Rectal smooth muscle tissue (tissue), 1 donor: Measurements from ENCODE around the gene COLEC11.
"Not testable (repeated sequence)": the region's sequence is repeated elsewhere in the genome, so short reads cannot be mapped to it uniquely, and the experiment has no call there.

Source experiments
- H3K27ac ChIP-seq: one replicate; pipeline ENCODE4 v1.7.0; 2013; ENCODE audit warnings: low read depth, low read length, inconsistent platforms
- H3K27me3 ChIP-seq: one replicate; pipeline ENCODE4 v1.7.0; 2013; ENCODE audit warnings: low read length; ENCODE audit not compliant: control insufficient read depth, insufficient read depth
- H3K36me3 ChIP-seq: one replicate; pipeline ENCODE4 v1.7.0; 2013; ENCODE audit warnings: low read length; ENCODE audit not compliant: control insufficient read depth, insufficient read depth
- H3K4me1 ChIP-seq: one replicate; pipeline ENCODE4 v1.7.0; 2013; ENCODE audit warnings: low read length; ENCODE audit not compliant: control insufficient read depth, insufficient read depth
- H3K4me3 ChIP-seq: one replicate; pipeline ENCODE4 v1.7.0; 2013; ENCODE audit warnings: low read length
- H3K9ac ChIP-seq: one replicate; pipeline ENCODE4 v1.7.0; 2013; ENCODE audit warnings: low read length

The COLEC11 gene

DNA sequence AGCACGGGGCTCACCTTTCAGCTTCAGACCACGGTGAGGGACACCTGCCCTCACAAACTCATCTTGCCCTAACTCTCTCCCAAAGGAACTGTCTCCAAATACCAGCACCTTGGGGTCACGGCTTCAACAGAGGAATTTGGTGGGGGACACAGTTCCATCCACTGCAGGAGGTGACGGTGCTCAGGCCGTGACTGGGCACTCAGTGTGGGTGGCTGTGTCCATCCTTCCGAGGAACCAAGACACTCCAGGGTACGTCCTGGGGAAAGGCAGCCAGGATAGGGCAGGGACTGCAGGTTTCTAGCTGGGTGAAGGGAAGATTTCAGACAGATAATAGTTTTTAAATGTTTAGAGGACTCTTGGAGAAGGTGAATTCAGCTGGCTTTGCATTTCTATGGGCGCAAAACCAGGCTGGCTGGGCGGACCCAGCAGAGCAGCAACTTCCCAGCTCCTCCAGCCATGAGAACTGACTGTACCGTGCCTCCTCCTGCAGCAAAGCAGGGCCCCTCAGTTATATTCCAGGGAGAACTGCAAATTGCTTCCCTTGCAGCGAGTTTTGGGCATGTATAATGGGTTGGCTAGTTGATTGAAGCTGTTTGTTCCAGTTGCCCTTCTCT is 39.2 kb downstream of the COLEC11 start:
- no peaks in the 10 kb centered on the region for H3K4me1 ChIP-seq
- no peaks in the 10 kb centered on the region for H3K36me3 ChIP-seq
- H3K9ac ChIP-seq = no peak overlapping the region
- H3K4me3 ChIP-seq = no peak overlapping the region
- H3K27ac ChIP-seq = no peak overlapping the region
- no peaks in the 10 kb centered on the region for H3K27me3 ChIP-seq

DNA sequence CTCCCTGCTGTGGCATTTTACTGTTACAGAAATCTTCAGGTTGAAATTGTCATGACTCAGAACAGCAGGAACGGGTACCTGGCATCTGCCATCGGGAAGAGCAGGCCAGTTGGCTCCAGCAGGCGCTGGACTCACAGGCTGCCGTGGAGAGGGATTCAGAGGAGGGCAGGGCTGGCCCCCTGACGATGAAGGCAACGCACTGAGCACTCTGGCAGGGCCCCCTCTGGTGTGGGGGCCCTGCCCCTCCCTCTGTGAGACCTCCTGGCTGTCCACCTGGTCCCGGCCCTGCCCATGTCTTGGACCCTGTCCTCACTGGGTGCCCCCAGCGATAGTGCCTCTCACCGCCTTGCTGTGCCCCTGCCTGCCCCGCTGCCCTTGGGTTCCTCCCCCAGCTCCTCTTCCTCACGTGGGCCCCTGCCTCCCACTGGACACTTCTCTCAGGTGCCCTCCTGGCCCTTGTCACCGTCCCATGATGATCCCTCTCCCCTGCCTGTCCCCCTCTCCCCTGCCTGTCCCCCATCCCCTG is 39.7 kb downstream of the COLEC11 start:
- no peaks in the 10 kb centered on the region for H3K27me3 ChIP-seq
- H3K4me3 ChIP-seq = no peak overlapping the region
- H3K27ac ChIP-seq = no peak overlapping the region
- no peaks in the 10 kb centered on the region for H3K36me3 ChIP-seq
- no peaks in the 10 kb centered on the region for H3K4me1 ChIP-seq
- no peak overlapping the region for H3K9ac ChIP-seq

DNA sequence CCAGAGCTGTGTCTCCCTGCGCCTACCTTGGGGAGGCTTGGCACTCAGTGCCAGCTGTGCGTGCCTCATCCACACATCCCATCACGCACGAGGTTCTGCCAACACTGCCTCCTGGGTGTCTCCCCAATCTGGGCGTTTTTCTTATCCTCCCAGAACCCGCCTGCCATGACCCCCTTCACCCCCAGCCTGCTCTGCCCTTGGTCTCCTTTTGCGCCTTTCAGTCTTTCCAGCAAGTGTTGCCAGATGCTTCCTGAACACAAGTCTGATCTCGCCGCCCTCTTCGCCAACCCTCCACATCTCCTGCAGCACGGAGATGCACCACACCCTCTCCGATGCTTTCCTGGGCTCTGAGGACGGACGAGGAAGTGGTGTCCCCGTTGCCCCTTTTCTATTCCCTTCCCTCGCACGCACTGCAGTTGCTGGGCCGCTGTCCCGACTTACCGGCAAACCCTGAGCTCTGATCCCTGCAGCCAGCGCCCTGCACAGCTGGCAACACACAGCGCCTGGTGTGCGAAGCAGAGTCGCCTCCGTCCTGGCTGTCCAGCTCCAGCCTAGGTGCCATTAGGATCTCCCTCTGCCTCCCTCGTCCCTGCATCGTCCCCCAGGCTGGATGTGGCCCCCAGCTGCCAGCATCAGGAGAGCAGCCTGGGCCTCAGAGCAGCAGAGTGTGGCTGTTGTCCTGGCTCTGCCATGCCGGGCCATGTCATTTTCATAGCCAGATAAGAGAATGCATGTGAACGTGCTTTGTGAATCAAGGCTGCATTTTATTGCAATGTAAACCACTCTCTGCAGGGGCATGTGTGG is 40.5 kb downstream of the COLEC11 start:
- Histone ChIP-seq H3K27ac (no peak overlapping the region), H3K4me3 (no peak overlapping the region)

DNA sequence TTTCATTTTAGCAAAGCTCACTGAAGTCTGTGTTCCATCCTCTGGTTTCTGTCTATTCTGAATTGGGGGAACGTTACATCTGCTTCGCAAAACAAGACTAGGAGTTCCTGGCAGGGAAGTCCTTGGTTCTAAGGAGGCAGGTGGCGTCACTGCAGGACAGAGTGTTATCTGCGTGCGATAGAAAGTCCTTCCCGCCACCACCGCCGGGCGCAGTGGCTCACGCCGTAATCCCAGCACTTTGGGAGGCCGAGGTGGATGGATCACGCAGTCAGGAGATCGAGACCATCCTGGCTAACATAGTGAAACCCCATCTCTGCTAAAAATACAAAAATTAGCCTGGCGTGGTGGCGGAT is 41.0 kb downstream of the COLEC11 start:
- H3K4me1 ChIP-seq, H3K4me3 ChIP-seq, H3K36me3 ChIP-seq, H3K27me3 ChIP-seq, H3K27ac ChIP-seq, H3K9ac ChIP-seq: not testable (repeated sequence)

More for the DNA sequence above, 40.5 kb downstream of the COLEC11 start:
- no peaks in the 10 kb centered on the region for H3K4me1 ChIP-seq
- no peaks in the 10 kb centered on the region for H3K27me3 ChIP-seq
- no peaks in the 10 kb centered on the region for H3K36me3 ChIP-seq
- no peak overlapping the region for H3K9ac ChIP-seq

DNA sequence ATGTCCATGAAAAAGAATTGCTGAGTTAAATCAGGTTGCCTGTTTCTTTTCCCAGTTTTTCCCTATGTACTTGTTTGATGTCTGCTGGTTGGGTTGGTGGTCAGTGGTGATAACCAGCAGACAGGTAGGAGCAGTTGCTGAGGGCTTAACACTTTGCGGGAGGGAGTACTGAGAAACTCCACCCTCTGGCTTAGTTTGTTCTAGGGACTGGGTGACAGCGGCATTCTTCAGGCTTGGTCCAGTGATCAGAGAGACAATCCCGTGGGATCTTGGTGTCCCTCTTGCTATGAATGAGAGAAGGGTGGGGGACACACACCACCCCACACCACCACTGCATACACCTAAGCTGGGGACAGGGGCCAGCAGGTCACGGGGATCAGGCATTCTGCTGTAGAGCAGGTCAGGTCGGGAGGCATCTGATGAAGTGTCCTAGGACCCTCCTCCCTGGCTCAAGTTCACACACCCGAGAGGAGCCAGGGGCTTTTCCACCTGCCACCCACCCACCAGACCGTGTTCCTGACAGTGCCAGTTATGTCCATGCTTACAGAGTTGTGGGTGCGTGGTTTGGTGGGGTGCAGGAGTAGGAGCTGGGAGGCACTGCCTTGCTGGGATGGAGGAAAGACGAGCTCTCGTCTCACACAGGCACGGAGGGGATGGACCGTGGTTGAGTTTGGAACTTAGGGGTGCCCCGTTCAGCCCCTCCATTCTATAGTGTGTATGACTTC is 41.8 kb downstream of the COLEC11 start:
- Histone ChIP-seq H3K4me1 (no peaks in the 10 kb centered on the region), H3K4me3 (no peak overlapping the region), H3K27me3 (no peaks in the 10 kb centered on the region), H3K36me3 (no peaks in the 10 kb centered on the region), H3K27ac (no peak overlapping the region), H3K9ac (no peak overlapping the region)

DNA sequence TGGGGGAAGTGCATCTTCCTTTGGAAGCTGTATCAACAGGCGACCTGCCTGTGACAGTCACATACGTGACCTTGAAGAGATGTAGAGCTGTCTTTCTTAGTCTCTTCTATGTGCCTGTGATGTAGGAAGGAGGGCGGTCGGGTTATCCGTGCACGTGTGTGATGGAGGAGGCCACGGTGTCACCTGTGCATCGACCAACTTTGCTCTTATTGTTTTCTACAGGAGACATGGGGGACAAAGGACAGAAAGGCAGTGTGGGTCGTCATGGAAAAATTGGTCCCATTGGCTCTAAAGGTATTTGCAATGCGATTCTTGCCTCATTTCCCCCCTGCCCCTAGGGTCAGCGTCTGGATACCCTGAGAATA is 42.4 kb downstream of the COLEC11 start:
- H3K36me3 ChIP-seq = no peaks in the 10 kb centered on the region
- H3K27ac ChIP-seq = no peak overlapping the region
- H3K4me3 ChIP-seq = no peak overlapping the region
- H3K4me1 ChIP-seq = no peaks in the 10 kb centered on the region
- no peaks in the 10 kb centered on the region for H3K27me3 ChIP-seq
- H3K9ac ChIP-seq = no peak overlapping the region

DNA sequence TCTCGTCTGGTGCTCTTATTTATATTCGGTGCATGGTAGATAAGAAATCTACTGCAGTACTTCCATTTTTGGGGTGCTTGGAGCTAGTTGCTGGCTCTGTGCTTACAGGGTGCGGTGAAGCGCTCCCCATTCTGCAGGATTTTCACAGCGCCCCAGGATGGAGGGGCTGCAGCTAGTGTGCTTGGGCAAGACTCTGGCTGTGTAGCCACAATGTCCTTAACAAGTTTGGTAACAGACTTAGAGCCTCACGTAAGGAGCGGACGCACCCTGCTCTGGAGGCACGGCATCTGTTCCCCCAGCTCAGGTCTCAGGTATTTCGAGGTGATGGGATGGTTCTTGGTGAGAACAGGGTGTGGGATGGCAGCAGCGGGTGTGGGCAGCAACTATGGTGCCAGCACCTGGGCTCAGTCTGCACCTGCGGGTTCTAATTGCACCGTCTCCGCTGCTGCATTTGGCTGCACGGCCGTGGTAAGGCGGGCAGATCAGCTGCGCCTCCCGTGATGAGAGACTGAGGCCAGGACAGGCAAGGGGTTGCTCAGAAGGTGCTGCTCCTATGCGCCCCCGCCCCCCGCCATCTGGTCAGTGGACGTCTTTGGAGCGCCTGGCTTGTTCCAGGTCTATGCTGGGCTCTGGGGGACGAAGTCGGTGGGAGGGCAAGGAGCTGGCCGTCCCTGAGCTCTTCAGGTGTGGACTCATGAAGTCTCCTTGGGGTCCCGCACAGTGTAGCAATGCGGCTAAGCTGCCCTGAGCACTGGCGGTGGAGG is 43.0 kb downstream of the COLEC11 start:
- Histone ChIP-seq H3K4me1 (no peaks in the 10 kb centered on the region), H3K27me3 (no peaks in the 10 kb centered on the region), H3K27ac (no peak overlapping the region), H3K9ac (no peak overlapping the region), H3K4me3 (no peak overlapping the region), H3K36me3 (no peaks in the 10 kb centered on the region)

DNA sequence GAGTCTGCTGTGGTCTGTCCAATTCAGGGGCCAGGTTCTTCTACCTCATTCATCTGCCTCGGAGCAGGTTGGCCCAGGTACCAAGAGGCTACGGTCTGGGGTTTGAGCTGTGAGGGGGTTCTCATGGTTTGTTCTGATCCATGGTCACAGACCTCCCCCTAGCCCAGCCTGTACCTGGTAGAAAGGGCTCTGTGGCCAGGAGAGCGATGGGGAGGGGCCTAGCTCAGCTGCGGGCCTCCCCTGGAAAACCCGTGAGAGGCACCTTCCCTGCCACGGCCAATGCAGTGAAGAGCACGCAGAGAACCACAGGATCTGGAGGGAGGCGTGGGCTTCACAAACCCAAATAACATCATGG is 43.5 kb downstream of the COLEC11 start:
- no peaks in the 10 kb centered on the region for H3K27me3 ChIP-seq

DNA sequence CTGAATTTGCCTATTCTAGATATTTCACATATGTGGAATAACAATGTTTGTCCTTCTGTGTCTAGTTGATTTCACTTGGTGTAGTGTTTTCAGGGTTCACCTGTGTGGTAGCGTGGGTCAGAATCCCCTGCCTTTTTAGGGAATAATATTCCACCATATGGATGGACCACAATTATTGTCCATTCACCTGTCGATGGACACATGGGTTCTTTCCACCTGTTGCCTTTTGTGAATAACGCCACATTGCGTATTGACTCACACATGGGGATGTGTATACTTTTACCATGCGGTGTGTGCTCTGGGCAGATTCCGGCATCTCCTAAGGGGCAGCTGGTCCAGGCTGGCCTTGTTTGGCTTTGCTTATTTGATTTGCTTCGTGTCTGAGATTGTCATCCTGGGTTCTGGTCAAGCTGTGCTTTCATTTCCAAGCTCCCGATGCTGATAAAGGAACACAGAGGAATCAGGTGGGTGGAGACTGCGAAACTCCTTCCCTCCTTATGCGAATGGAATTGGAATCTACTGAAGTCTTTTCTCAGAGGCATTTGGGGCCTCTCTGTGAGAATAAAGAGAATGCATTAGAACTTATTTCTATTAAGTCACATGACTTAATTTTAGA is 44.2 kb downstream of the COLEC11 start:
- Histone ChIP-seq H3K9ac (no peak overlapping the region), H3K27ac (no peak overlapping the region), H3K4me3 (no peak overlapping the region)

More for the DNA sequence above, 43.5 kb downstream of the COLEC11 start:
- Histone ChIP-seq H3K4me1 (no peaks in the 10 kb centered on the region), H3K9ac (no peak overlapping the region), H3K4me3 (no peak overlapping the region), H3K36me3 (no peaks in the 10 kb centered on the region), H3K27ac (no peak overlapping the region)

DNA sequence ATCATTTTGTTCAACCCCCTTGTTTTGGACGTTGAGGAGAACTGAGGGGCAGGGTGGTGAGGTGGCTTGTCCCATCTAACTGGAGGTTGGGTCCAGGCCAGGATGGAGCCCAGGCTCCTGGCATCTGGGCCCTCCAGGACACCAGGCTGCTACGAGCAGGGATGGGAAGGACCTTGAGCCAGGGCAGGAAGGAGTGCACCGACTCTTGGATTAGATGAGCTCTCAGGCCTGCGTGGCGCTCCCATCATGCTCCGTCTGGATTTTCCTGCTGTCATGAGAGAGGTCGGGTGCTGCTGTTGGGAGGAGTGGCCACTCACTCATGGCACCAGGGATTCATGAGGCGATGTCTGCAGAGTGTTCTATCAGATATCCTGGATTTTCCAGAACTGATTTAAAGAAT is 44.7 kb downstream of the COLEC11 start:
- no peak overlapping the region for H3K4me3 ChIP-seq
- H3K4me1 ChIP-seq = no peaks in the 10 kb centered on the region
- no peaks in the 10 kb centered on the region for H3K36me3 ChIP-seq
- no peak overlapping the region for H3K27ac ChIP-seq
- no peak overlapping the region for H3K9ac ChIP-seq
- no peaks in the 10 kb centered on the region for H3K27me3 ChIP-seq

More for the DNA sequence above, 44.2 kb downstream of the COLEC11 start:
- H3K27me3 ChIP-seq = no peaks in the 10 kb centered on the region
- H3K4me1 ChIP-seq = no peaks in the 10 kb centered on the region
- no peaks in the 10 kb centered on the region for H3K36me3 ChIP-seq

DNA sequence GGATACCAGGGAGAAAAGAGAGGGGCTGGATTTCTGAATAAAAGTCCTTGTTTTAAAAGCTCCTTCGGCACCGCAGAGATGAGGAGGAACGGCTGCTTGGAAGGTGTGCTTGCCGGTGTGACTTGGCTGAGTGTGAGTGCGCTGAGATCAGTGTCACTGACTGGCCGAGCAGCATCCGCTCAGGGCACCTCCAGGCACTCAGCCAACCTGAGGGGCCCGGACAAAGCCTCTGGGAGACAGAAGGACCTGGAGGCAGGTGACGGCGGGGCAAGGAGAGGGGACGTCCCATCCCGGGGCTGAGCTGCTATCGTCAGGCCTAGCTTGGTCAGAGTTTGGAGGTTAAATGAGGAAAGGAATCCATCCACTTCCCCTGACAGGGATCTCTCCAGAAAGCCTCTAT is 46.3 kb downstream of the COLEC11 start:
- no peak overlapping the region for H3K27ac ChIP-seq
- no peaks in the 10 kb centered on the region for H3K36me3 ChIP-seq
- no peak overlapping the region for H3K9ac ChIP-seq
- H3K27me3 ChIP-seq = no peaks in the 10 kb centered on the region
- H3K4me3 ChIP-seq = no peak overlapping the region
- no peaks in the 10 kb centered on the region for H3K4me1 ChIP-seq
